ENCODE data around the gene ZNF850.

GRCh38 chr19:36750066-36750691 lies 22.4 kb downstream of the ZNF850 start:
- TF ChIP-seq POLR2A (IDR thresholded peaks at IDR 0.05) (no peak), CTCF (IDR thresholded peaks at IDR 0.05 in 8 of 11, conservative IDR thresholded peaks at IDR 0.05 in 3 of 11) (no peak), POLR2AphosphoS5 (IDR thresholded peaks at IDR 0.05) (no peak)
